Kidney capillary endothelial cell (primary cell): Measurements from ENCODE around the gene ITPK1.

ENCODE experiments used
- DNase-seq: peaks from one replicate; pipeline ENCODE4 v3.0.0-alpha.2; 2018; ENCODE audit warnings: low spot score

ITPK1 gene

DNA sequence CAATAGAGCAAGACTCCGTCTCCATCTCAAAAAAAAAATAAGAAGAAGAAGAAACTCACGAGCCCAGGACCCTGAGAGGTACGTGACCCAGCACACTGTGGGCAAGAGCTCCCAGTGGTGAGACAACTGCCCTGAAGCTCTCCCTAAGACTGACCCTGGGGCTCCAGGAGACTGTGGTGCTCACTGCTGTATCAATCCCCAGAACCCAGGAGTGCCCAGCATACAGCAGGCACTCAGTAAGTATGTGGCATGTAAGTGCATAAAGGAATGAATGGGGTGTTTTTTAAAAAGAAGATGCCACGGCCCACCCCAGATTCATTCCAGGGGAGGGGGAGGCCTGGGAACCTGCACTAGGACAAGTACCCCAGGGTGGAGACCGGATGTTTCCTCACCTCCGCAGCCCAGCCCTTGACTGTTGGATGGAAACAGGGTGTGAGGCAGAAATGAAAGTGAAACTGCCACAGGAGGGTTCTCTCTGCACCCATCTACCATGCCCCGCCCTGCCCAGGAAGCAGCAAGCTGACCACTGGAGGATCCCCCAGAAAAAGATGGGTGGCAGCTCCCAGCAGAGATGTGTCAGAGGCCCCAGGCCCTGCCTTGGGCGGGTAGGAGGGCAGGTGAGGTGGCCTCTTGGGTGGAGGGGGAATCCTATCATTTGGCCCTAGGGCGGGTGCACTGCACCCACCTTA lies 12.2 kb downstream of the ITPK1 start:
- DNase-seq = no peak

DNA sequence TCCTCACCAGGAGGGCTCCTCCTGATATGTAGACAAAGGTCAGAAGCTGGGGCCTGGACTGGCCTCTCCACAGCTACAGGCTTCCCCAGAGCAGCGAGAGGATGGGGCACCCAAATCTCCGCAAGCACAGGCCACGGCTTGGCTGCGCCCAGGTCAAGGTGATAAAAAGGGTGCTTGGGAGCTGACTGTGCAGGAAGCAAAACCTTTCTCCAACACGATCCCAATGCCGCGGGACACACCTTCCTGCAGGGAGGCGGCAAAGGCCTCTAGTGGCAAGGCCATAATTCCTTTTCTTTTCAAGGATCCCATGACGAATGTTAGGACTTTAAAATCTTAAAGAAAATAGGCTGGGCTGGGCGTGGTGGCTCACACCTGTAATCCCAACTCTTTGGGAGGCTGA lies 13.6 kb downstream of the ITPK1 start:
- DNase-seq = no peak

DNA sequence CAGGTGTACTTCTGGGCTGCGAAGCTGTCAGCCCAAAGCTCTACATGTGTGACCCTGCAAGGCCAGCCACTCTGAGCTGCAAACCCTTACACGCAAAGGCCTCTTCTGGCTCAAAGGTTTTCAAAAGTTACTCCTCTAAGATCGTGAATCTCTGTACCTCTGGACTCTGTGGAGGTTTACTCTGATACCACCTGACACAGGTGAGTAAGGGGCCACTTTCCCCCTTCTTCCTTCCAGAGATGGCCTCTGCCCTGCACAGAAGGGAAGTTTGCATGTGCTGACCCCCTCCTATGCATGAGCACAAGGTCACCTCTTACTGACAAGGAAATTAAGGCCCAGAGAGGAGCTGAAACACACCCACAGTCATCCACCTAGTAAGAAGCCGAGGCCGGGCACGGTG lies 14.5 kb downstream of the ITPK1 start:
- no peak for DNase-seq

DNA sequence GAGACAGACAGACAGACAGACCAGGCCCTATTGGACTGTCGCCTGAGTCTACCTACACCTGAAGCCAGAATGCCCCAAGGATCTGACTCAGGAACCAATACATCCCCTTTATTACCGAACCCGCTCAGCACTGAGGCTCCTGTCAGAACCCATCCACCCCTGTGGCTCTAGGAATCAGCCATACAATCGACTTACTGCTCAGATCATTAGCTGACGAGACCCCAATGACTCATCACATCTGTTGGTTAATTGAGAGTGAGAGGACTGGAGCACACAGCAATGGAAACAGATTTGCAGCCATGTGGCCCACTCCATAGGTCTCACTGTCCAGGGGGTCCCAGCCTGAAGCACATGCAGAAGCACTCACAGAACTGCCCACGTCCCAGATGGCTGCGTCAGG lies 15.2 kb downstream of the ITPK1 start:
- no peak for DNase-seq

DNA sequence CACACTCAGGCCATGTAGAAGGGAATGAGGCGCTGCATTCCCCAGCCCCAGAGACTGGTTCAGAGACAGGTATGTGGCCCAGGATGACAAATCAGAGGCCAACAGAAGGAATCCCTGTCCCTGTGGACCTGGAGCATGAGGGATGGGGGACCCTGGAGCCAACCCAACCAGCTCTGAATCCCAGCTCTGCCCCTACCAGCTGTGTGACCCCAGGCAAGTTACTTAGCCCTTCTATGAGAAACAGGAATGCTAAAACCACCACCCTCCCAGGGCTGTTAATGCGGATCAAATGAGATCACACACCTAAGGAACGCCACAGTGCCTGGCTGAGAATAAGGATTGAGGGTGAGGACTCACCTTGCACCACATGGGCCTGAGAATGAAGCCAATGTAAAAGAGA lies 15.6 kb downstream of the ITPK1 start:
- no peak for DNase-seq

DNA sequence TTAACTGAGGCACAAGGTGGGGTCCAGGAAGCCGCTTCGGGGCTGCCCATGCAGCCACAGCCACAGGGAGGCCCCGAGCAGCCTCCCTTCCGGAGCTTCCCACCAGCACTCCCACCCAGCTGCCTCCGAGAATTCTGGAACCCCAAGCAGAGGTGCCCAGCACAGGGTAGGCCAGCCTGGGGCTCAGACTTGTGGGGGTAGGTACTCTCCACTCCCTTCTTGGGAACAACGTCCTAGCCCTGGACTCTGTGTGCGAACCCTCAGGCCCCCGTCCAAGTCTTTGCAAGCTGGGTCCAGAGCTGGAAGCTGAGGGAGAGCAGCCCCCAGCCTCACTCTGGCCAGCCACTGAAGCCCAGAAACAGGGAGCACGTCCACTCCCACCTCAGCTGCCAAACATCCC lies 16.1 kb downstream of the ITPK1 start:
- no peak for DNase-seq

DNA sequence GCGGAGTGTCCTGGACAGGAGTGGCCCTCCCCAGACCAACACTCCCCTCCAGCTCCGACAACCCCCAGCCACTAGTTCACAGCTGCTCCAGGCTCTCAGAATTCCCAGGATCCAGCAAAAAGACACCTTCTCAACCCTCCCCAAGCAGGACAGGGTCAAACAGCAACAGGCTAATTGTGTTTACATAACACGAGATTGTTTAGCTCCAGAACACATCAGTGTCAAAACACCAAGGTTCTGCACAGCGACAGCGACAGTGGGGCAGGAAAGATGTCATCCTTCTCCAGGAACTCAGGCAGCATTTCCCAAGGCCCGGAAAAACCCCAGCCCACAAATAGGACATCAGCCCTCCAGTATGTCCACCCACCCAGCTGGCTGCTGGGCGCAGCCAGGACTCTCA lies 16.5 kb downstream of the ITPK1 start:
- no peak for DNase-seq

DNA sequence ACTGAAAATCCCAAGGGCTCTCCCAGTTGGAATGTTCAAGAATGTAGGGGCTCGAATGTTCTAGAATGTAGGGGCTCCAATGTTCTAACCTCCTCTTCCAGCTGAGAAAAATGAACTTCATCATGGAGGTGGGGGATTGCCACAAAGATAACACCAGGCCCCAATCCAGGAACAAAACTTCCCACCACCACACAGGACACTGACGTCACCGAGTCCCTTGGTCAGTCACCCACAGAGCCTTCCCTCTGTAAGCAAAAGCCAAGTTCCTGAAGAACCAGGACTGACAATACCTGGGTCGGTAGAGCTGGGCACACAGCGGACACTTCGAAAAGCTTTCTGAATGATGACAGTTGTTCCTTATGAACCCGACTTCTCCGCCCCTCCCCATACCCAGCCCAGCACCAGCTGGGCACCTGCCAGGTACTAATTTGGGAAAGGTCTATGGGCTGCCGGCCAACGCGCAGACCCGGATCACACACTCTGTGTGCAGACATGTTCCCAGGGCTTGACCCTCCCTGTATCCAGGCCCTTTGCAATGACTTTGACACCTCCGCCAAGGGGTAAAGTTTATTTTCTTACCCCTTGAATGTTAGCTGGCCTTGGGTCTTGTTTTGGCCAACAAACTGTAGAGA lies 18.9 kb downstream of the ITPK1 start:
- DNase-seq = no peak

DNA sequence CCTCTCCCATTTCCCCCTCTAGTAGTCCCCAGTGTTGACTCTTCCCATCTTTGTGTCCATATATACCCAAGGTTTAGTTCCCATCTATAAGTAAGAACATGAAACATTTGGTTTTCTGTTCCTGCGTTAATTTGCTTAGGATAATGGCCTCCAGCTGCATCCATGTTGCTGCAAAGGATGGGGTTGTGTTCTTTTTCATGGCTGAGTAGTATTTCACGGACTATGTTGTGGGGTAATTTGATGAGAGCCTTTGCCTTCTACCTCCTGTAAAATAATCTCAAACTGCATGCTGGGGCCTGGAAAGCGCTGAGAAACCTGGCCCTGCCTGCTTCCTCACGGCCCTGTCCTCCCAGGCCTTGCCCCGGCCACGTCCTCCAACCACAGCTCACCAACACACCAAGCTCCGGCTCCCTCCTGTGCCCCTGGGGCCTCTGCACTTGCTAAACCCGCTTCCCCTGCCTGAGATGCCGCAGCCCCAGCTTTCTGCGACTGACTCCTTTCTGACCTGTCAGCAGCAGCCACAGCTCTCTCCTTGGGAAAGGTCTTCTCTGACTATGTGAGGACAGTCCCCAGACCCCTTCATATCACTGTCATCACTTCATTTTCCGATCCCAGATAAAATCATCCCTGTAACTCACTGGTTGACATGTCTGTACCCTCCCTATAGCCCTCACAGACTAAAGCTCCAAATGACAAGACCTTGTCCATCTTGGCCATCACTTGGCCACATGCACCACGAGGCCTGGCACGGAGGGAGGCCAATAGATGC lies 19.8 kb downstream of the ITPK1 start:
- DNase-seq = no peak

DNA sequence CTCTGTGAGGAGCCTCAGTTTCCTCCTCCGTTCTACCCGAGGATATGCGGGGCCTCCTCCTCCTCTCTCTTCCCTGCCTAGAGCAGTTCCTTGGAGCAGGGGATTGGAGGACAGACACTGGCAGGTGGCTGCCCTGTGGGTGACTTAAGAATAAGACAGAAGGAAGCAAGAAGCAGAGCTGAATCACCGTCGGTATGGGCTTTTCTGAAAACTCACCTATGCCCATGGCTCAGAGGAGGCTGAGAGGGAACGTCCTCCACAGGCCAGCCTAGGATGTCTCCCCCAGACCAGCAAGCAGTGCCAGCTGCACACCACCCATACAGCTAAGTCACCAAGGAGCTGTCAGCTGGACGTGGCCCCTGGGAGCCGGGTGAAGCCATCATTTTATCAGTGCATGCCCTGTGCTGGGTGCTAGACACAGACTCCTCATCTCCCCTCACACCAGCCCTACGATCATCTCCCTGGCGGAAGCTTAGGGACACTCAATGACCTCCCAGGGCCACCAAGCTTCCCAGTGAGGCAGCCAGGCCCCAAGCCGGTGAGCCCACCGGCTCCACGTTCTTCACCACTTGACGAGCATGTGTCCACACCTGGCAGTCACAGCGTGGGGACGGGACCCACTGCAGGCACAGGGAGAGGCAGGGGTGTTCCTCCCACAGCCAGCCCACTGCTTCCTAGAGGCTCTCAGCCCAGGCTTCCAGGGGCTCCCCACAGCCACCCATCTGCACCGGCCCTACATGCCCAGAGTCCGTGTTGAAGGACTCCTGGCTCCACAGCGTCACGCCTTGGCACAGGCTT lies 21.4 kb downstream of the ITPK1 start:
- no peak for DNase-seq

DNA sequence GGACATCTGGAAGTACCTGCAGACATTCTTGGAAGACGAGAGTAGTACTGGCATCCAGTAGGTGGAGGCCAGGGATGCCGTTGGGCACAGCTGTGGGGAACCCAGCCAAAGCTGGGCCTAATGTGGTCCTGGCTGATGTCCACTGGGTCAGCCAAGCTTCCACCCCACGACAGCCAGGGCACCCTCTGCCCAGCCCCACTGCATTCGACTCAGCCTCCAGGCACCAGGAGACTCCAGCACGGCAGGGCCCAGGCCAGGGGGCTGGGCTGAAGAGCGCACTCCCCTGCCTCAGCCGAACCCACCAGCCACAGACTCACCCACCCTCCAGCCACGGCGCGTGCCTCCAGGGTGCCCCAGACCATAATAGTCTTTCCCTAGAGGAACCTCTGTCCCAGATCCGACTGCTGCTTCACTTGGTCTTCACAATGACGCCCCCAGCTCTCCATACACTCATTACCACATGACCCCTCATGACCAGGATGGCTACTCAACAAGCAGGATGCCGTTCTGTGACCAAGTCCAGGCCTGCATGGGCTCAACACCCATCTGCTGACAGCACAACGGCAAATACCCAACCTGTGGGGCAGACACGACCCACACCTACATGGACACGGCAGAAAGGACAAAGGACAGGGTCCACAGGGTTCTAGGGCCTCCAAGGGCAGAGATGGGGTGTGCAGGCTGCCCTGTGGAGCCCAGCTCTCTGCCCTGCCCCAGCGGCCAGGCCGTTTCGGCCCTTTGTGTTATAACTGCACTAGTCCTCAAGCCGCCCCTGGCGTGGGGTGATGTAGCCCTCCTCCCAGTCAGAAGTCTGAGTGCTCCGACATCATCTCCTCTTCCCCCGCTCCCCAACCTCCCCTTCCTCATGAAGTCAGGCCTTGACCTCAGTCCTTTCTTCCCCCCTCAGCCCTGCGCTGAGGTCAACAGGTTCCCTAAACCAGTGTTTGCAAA lies 22.8 kb downstream of the ITPK1 start:
- no peak for DNase-seq

DNA sequence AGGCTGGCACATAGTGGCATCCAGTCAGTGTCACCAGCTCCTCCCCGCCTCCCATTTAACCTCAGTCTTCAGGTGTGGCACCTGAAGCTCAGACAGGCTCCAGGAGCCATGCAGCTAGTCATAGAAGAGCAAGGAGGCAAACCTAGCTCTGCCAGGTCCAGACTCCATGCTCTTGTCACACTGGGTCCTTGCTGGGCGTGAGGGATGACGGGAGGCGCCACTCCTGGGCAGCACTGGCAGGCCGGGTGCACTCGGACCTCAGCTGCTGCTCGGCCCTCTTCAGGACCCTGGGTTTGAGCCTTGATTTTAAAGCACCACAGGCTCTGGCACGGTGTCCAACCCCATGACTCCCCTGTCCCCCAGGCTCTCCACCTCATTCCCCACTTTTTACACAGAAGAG lies 24.1 kb downstream of the ITPK1 start:
- DNase-seq = no peak

DNA sequence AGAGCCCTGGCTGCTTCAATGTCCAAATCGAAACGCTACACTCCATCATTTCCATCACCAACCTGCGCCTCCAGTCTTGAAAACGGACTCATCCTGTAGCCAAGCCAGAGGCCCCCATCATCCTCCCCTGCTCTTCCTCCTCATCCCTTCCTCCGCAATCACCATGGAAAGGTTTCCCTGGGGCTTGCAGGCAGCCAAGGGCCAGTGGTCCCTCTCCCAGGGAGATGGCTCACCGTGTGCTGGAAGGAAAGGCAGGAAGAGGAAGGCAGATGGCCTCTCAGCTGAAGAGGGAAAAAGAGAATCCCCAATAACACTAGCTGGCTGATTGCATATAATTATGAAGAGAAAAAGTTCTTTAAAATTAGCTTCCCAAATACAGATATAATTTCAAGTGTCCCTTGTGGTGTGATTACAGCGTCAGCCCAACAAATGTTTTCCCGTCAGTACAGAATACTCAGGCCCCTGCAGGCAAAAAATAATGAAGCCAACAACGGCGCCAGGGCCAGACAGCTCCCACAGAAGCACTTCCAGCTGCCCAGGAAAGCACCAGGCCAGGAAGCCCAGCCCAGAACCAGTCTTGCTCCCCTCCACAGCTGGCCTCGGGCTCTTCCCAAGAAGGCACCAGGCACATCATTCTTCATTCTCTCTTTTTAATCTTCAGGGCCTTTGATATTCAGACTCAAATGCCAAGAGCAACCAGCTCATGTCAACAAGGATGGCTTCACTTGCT lies 24.7 kb downstream of the ITPK1 start:
- DNase-seq = no peak

DNA sequence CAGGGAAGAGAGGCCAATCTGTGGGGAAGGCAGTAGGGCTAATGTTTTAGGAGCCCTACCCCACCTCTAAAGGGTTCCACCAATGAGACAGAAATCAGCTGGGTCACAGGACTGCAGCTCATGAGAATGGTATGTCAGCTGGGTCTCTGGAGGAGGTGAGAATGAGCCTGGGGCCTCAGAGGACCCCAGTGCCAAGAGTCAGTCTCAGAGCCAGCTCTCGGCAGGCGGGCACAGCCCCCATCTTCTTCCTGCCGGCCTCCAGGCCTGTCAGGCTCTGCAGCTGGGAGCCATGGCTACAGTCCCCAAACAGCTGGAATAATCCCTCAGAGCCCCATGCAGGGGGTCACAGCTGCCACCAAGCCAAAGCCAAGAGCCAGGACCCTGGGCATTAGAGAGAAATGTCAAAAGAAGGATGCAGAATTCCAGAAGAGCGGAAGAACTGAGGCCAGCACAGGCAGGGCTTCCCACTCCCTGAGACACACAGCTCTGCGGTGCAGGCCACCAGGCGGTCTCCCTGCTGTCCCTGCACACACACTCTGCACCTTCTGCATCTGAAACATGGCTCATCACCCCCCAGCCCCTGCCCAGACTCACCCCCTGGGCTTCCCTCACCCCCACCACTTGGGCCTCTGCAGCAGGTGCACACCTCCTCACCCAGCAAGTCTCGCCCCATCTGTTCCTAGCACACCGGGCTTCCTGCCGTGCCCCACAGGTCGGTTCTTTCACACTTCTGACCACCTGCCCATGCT lies 26.0 kb downstream of the ITPK1 start:
- no peak for DNase-seq

DNA sequence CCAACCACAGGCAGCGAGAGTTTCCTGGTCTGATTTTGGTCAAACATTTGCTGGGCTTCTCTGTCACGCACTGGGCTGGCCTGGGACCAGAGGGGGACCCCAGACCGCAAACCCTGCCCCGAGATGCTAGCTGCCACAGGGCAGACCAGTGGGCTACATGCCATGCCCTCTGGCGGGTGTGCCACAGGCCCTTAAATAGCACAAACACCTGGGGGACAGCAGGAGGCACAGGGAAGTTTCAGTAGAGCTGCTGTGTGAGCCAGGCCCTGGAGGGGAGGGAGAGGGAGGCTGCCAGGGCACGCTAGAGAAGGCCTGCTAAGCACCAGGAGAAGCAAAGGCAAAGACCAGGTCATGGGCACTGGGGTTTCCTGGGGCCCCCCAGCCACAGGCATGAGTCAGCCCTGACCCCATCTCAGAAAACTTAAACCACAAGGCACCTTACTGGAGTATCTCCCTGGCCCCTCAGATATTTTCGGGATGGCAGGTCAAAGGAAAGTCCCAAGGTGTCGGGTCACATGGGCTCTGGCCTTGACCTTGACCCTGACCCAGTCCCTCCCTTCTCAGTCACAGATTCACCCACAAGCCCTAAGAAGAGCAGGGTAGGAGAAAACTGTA lies 29.2 kb downstream of the ITPK1 start:
- no peak for DNase-seq

DNA sequence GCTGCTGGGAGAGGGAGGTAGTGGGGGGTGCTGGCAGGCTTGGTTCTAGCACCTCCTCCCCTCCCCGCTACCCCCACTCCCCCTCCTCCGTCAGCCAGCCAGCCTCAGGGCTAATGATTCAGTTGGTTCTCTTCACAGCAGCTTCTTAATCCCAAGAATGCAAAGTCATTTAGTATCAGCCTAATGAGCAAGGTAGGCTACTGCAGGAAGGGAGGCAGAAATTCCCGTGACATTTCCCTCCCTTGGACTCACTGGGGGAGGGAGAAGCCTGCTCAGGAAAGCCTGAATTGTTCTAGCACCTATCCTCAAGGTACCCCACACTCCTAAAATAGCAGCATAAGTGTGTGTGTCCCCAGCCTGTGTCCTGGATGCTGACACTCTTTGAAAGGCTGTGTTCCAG lies 29.8 kb downstream of the ITPK1 start:
- no peak for DNase-seq

DNA sequence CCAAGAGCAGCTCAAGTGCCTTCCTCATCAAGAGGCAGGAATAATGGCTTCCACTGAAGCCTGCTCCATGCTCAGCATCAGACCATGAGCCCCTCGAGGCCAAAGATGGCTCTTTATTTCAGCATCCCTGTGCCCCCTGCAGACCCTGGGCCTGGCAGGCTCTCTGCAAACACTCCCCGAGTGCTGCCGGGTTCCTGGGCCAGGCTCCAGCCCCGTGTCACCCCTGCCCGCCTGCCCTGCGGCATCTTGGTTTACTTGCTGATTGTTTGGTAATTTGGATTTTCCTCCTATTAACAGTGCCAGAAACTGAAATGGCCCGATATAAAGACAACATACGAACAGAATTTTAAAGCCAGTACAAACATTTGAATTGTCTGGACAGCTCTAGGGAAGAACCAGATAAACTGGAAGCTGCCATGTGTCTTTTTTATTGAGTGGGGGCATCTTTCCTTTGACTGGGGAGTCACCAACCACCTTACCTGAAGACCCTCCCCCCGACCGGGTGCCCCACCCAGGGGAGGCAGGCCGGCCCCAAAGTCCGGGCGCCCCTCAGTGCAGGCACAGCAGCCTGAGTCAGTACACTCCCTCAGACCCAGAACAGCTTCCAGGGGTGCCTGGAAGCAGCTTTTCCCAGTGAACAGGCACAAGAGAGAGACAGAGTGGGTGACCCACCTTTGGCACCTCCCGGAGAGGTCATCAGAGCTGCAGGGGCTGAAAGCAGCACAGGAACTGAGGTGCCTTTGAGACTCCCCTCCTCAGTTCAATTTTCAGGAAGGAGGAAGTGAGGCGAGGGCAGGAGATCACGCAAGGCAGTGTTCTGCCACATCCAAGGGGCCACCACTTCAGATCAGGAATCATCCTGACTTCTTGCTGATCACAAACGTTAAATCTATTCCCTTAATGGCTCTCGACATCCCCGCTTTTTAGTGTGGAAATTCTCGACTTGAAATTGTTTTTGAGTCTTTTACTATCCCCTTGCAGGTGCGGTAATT lies 30.6 kb downstream of the ITPK1 start:
- DNase-seq = no peak

DNA sequence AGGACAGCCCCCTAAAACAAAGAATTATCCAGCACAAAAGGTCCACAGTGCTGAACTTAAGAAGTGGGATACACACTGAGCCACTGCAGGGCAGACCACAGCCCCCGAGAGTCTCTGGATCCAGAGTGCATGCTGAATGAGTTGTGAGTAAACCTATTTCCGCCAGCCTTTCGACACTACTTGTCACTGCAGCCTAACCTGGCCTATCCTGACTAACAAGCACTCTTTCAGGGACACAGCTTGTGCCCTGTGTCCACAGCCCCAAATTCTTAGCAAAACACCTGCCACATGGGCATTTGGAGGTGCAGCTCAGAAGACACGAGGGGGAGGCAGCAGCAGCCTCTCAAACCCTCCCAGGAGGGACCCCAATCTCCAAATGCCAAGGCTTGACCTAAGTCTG lies 31.3 kb downstream of the ITPK1 start:
- no peak for DNase-seq
